Measurements from ENCODE around the gene COL9A3. TPM values are rescaled to one million over a fixed set of nuclear protein-coding genes. Genes with fewer than 3 reads are reported as not detected.
A peak's percentile ranks its signal among the peaks of the same experiment; 100 is the strongest.

COL9A3 gene
- polyA plus RNA-seq, 4 donors, result 3.4 to 12.7 (median 5.9) TPM

- WGBS, 3 donors, result 12 to 27% (median 18%) methylated on average over 26 to 36 of the region's 36 CpGs
- H3K4me3 ChIP-seq (ENCODE audit: low read depth in 1 of 3, low read length in 3 of 3), result peak overlapping the region in 2 of 3 donors; percentile 36 to 50
- DNase-seq, result peak; percentile 66 to 70
Measured at GRCh38 chr20:62824476-62825332, 7.9 kb downstream of the COL9A3 start.

DNA sequence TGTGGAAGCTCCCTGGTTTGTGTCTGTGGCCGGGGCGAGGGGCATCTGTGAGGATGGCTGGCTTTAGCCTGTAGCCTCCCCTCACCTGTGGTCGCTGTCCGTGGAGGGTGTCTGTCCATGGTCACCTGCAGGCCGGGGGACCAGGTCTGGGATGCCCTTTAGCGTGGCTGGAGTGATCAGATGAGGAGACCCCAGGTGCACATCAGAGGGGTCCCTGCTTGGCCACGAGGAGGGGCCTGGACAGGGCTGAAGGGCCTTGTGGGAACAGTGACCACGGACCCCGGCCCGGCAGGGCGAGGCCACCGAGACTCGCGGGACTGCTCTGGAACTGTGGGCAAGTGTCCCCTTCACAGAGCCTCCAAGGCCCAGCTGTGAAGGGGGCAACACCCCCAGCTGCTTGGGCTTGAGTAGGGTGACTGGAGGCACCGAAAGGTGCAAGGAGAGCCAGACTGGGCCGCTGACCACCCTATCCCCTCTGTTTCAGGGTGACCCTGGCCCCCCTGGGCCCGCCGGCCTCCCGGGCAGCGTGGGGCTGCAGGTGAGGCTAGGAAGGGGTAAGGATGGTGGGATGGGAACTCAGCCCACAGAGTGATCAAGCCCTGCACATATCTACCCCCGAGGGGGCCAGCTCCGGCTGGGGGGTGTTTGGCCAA is 8.6 kb downstream of the COL9A3 start:
- DNase-seq, result no peak
- FAIRE-seq, result no peak
- H3K27ac ChIP-seq (ENCODE audit: low read depth in 1 of 3, low read length in 2 of 3), result no peak overlapping the region

More at GRCh38 chr20:62824476-62825332, 7.9 kb downstream of the COL9A3 start:
- Histone ChIP-seq H3K27ac (ENCODE audit: low read depth in 1 of 3, low read length in 2 of 3) (peak overlapping the region; percentile 2 to 46 (median 30)), H3K4me1 (ENCODE audit: control insufficient read depth in 3 of 3, insufficient read depth in 2 of 3, low read depth in 1 of 3, low read length in 2 of 3) (peaks cover 0 to 8% (median 2%) of the 10 kb centered on the region in 3 donors), H3K27me3 (ENCODE audit: control insufficient read depth in 3 of 3, insufficient read depth in 3 of 3, low read length in 3 of 3) (no peaks in the 10 kb centered on the region), H3K9me3 (ENCODE audit: control insufficient read depth in 2 of 2, insufficient read depth in 1 of 2, low read depth in 1 of 2, low read length in 1 of 2) (no peaks in the 10 kb centered on the region), H3K36me3 (ENCODE audit: control insufficient read depth in 3 of 3, insufficient read depth in 2 of 3, low read depth in 1 of 3, low read length in 3 of 3) (no peaks in the 10 kb centered on the region)
- no peak for FAIRE-seq

DNA sequence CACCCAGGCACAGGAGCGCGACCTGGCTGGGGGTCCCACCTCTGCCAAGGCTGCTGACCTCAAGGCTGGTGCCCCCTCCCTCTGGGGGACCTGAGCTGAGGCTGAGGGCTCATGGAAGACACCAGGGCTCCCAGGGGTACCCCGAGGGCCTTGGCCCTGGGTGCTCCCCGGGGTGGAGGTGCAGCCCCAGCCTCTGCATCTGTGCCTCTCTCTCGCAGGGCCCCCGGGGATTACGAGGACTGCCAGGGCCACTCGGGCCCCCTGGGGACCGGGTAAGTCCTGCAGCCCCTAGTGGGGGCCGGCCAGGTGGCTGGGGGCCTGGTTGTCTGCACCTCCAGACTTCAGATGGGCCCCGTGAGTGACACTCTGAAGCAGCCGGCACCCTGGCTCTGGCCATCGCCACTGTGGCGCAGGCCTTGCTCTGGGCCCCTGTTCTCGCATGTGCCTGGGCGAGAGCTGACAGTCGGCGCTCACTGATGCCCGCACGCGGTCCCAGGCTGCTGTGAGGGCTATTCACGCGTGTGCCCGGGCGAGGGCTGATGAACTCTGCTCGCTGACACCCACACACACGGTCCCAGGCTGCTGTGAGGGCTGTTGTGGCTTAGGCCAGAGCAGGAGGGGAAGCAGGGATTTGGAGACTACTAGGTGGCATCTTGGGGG is 9.3 kb downstream of the COL9A3 start:
- H3K27ac ChIP-seq (ENCODE audit: low read depth in 1 of 3, low read length in 2 of 3), result no peak overlapping the region
- FAIRE-seq, result no peak
- peaks cover 0 to 8% (median 2%) of the 10 kb centered on the region in 3 donors for H3K4me1 ChIP-seq (ENCODE audit: control insufficient read depth in 3 of 3, insufficient read depth in 2 of 3, low read depth in 1 of 3, low read length in 2 of 3)
- H3K27me3 ChIP-seq (ENCODE audit: control insufficient read depth in 3 of 3, insufficient read depth in 3 of 3, low read length in 3 of 3), result no peaks in the 10 kb centered on the region
- H3K4me3 ChIP-seq (ENCODE audit: low read depth in 1 of 3, low read length in 3 of 3), result no peak overlapping the region
- H3K36me3 ChIP-seq (ENCODE audit: control insufficient read depth in 3 of 3, insufficient read depth in 2 of 3, low read depth in 1 of 3, low read length in 3 of 3), result no peaks in the 10 kb centered on the region
- H3K9me3 ChIP-seq (ENCODE audit: control insufficient read depth in 2 of 2, insufficient read depth in 1 of 2, low read depth in 1 of 2, low read length in 1 of 2), result no peaks in the 10 kb centered on the region
- 65 to 78% (median 68%) methylated on average over 23 to 27 of the region's 27 CpGs for WGBS, 3 donors
- DNase-seq, result no peak

More for the DNA sequence above, 8.6 kb downstream of the COL9A3 start:
- H3K4me1 ChIP-seq (ENCODE audit: control insufficient read depth in 3 of 3, insufficient read depth in 2 of 3, low read depth in 1 of 3, low read length in 2 of 3), result peaks cover 0 to 8% (median 2%) of the 10 kb centered on the region in 3 donors
- H3K4me3 ChIP-seq (ENCODE audit: low read depth in 1 of 3, low read length in 3 of 3), result no peak overlapping the region
- 65 to 76% (median 72%) methylated on average over 14 to 22 of the region's 22 CpGs for WGBS, 3 donors
- no peaks in the 10 kb centered on the region for H3K9me3 ChIP-seq (ENCODE audit: control insufficient read depth in 2 of 2, insufficient read depth in 1 of 2, low read depth in 1 of 2, low read length in 1 of 2)
- no peaks in the 10 kb centered on the region for H3K36me3 ChIP-seq (ENCODE audit: control insufficient read depth in 3 of 3, insufficient read depth in 2 of 3, low read depth in 1 of 3, low read length in 3 of 3)
- no peaks in the 10 kb centered on the region for H3K27me3 ChIP-seq (ENCODE audit: control insufficient read depth in 3 of 3, insufficient read depth in 3 of 3, low read length in 3 of 3)

GRCh38 chr20:62826646-62827310 is 9.9 kb downstream of the COL9A3 start:
- Histone ChIP-seq H3K36me3 (ENCODE audit: control insufficient read depth in 3 of 3, insufficient read depth in 2 of 3, low read depth in 1 of 3, low read length in 3 of 3) (no peaks in the 10 kb centered on the region), H3K4me1 (ENCODE audit: control insufficient read depth in 3 of 3, insufficient read depth in 2 of 3, low read depth in 1 of 3, low read length in 2 of 3) (peaks cover 0 to 8% (median 4%) of the 10 kb centered on the region in 3 donors), H3K27ac (ENCODE audit: low read depth in 1 of 3, low read length in 2 of 3) (no peak overlapping the region), H3K4me3 (ENCODE audit: low read depth in 1 of 3, low read length in 3 of 3) (no peak overlapping the region), H3K27me3 (ENCODE audit: control insufficient read depth in 3 of 3, insufficient read depth in 3 of 3, low read length in 3 of 3) (no peaks in the 10 kb centered on the region), H3K9me3 (ENCODE audit: control insufficient read depth in 2 of 2, insufficient read depth in 1 of 2, low read depth in 1 of 2, low read length in 1 of 2) (no peaks in the 10 kb centered on the region)
- FAIRE-seq (no peak), DNase-seq (no peak)
- 88 to 93% (median 91%) methylated on average over 14 to 24 of the region's 24 CpGs for WGBS, 3 donors

GRCh38 chr20:62827311-62828038 is 10.6 kb downstream of the COL9A3 start:
- Histone ChIP-seq H3K27me3 (ENCODE audit: control insufficient read depth in 3 of 3, insufficient read depth in 3 of 3, low read length in 3 of 3) (no peaks in the 10 kb centered on the region), H3K27ac (ENCODE audit: low read depth in 1 of 3, low read length in 2 of 3) (no peak overlapping the region), H3K4me1 (ENCODE audit: control insufficient read depth in 3 of 3, insufficient read depth in 2 of 3, low read depth in 1 of 3, low read length in 2 of 3) (peaks cover 4 to 8% (median 6%) of the 10 kb centered on the region in 3 donors), H3K9me3 (ENCODE audit: control insufficient read depth in 2 of 2, insufficient read depth in 1 of 2, low read depth in 1 of 2, low read length in 1 of 2) (no peaks in the 10 kb centered on the region), H3K36me3 (ENCODE audit: control insufficient read depth in 3 of 3, insufficient read depth in 2 of 3, low read depth in 1 of 3, low read length in 3 of 3) (no peaks in the 10 kb centered on the region), H3K4me3 (ENCODE audit: low read depth in 1 of 3, low read length in 3 of 3) (no peak overlapping the region)
- no peak for FAIRE-seq
- WGBS, 3 donors, result 76 to 83% (median 83%) methylated on average over 29 of the region's 29 CpGs
- DNase-seq, result no peak

DNA sequence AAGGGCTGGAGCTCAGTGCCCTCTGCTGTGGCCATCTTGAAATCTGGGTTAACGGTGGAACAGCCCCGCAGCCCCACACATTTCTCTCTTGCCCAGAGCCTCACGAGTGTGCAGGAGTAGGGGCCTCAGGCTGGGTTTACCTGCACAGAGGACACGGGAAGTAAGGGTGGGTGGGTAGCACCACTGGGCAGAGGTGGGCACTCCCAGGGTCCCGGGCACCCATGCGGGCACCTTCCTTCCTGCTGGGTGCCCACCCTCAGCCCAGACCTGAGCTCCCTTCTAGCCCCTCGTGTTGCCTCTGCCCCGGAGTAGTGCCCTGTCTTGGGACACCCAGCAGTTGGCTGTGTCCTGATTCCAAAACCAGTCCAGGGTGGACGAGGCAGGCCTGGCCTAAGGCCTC is 11.2 kb downstream of the COL9A3 start:
- FAIRE-seq, result no peak
- Histone ChIP-seq H3K27ac (ENCODE audit: low read depth in 1 of 3, low read length in 2 of 3) (no peak overlapping the region), H3K4me3 (ENCODE audit: low read depth in 1 of 3, low read length in 3 of 3) (no peak overlapping the region), H3K9me3 (ENCODE audit: control insufficient read depth in 2 of 2, insufficient read depth in 1 of 2, low read depth in 1 of 2, low read length in 1 of 2) (no peaks in the 10 kb centered on the region), H3K4me1 (ENCODE audit: control insufficient read depth in 3 of 3, insufficient read depth in 2 of 3, low read depth in 1 of 3, low read length in 2 of 3) (peaks cover 4 to 8% (median 6%) of the 10 kb centered on the region in 3 donors), H3K36me3 (ENCODE audit: control insufficient read depth in 3 of 3, insufficient read depth in 2 of 3, low read depth in 1 of 3, low read length in 3 of 3) (no peaks in the 10 kb centered on the region), H3K27me3 (ENCODE audit: control insufficient read depth in 3 of 3, insufficient read depth in 3 of 3, low read length in 3 of 3) (no peaks in the 10 kb centered on the region)
- no peak for DNase-seq
- WGBS, 3 donors, result 80 to 89% (median 88%) methylated on average over 9 of the region's 9 CpGs

- Histone ChIP-seq H3K4me1 (ENCODE audit: control insufficient read depth in 3 of 3, insufficient read depth in 2 of 3, low read depth in 1 of 3, low read length in 2 of 3) (peaks cover 4 to 8% (median 6%) of the 10 kb centered on the region in 3 donors), H3K4me3 (ENCODE audit: low read depth in 1 of 3, low read length in 3 of 3) (no peak overlapping the region), H3K27ac (ENCODE audit: low read depth in 1 of 3, low read length in 2 of 3) (no peak overlapping the region), H3K9me3 (ENCODE audit: control insufficient read depth in 2 of 2, insufficient read depth in 1 of 2, low read depth in 1 of 2, low read length in 1 of 2) (no peaks in the 10 kb centered on the region), H3K27me3 (ENCODE audit: control insufficient read depth in 3 of 3, insufficient read depth in 3 of 3, low read length in 3 of 3) (no peaks in the 10 kb centered on the region), H3K36me3 (ENCODE audit: control insufficient read depth in 3 of 3, insufficient read depth in 2 of 3, low read depth in 1 of 3, low read length in 3 of 3) (no peaks in the 10 kb centered on the region)
- 80 to 86% (median 84%) methylated on average over 25 to 29 of the region's 29 CpGs for WGBS, 3 donors
- FAIRE-seq, result no peak
- no peak for DNase-seq
Measured at GRCh38 chr20:62828511-62829230, 11.8 kb downstream of the COL9A3 start.
